ENCODE data around the gene LRRC74B.
"Not testable (repeated sequence)": the region's sequence is repeated elsewhere in the genome, so short reads cannot be mapped to it uniquely, and the experiment has no call there.

Gene LRRC74B

GRCh38 chr22:21032868-21033688 lies 12.7 kb upstream of the LRRC74B start:
- no peak for DNase-seq

- no peak for DNase-seq
Measured at GRCh38 chr22:21033895-21034294, 11.9 kb upstream of the LRRC74B start.

- no peak for DNase-seq
Measured at GRCh38 chr22:21034989-21035388, 10.8 kb upstream of the LRRC74B start.

- no peak for DNase-seq
Measured at GRCh38 chr22:21038405-21038804, 7.3 kb upstream of the LRRC74B start.

- DNase-seq = not testable (repeated sequence)
Measured at GRCh38 chr22:21039158-21039557, 6.6 kb upstream of the LRRC74B start.

- DNase-seq = no peak
Measured at GRCh38 chr22:21041937-21042336, 3.8 kb upstream of the LRRC74B start.

GRCh38 chr22:21042978-21043859 lies 2.5 kb upstream of the LRRC74B start:
- DNase-seq = no peak

- no peak for DNase-seq
Measured at GRCh38 chr22:21043860-21044535, 1.7 kb upstream of the LRRC74B start.

GRCh38 chr22:21044931-21045584 lies 688 bp upstream of the LRRC74B start:
- DNase-seq = peak; percentile 35

GRCh38 chr22:21047035-21047661 lies 1.4 kb downstream of the LRRC74B start:
- DNase-seq = no peak

GRCh38 chr22:21047730-21048129 lies 2.0 kb downstream of the LRRC74B start:
- no peak for DNase-seq

- not testable (repeated sequence) for DNase-seq
Measured at GRCh38 chr22:21048448-21048847, 2.7 kb downstream of the LRRC74B start.

- DNase-seq = not testable (repeated sequence)
Measured at GRCh38 chr22:21048965-21049364, 3.2 kb downstream of the LRRC74B start.

GRCh38 chr22:21051145-21051830 lies 5.5 kb downstream of the LRRC74B start:
- peak; percentile 66 for DNase-seq

- no peak for DNase-seq
Measured at GRCh38 chr22:21051831-21052400, 6.2 kb downstream of the LRRC74B start.

GRCh38 chr22:21052715-21053459 lies 7.1 kb downstream of the LRRC74B start:
- no peak for DNase-seq

- no peak for DNase-seq
Measured at GRCh38 chr22:21054046-21054713, 8.4 kb downstream of the LRRC74B start.

GRCh38 chr22:21054714-21055563 lies 9.2 kb downstream of the LRRC74B start:
- DNase-seq = no peak

GRCh38 chr22:21055564-21055834 lies 9.8 kb downstream of the LRRC74B start:
- DNase-seq = no peak
